GM12872 (cell line): ENCODE data around the gene PROM1.

Source experiments
- TF ChIP-seq, protein P1 (sequence below): IDR thresholded peaks from 3 replicates; pipeline ENCODE4 v1.5.1; 2011; ENCODE audit warnings: low read depth, mild to moderate bottlenecking, low read length, moderate library complexity; ENCODE audit not compliant: insufficient read depth

The PROM1 gene

DNA sequence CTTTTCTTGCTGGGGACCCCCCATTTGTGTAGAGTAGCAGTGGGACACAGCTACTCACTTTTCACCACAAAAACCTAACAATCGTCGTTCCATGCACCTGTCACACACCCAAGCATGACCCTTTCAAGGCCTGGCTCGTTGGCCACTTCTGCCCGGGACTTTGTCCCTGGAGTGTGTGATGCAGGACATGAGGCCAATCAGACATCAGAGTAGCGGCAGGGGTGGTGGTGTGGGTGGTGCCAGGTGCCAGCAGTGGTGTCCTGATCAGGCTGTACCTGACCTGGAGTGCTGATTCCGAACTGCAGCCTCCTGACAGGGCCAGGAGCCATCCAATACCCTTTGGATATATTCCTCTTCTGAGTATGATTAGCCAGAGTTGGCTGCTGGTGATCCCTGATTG, 23.1 kb upstream of the PROM1 start:
- TF ChIP-seq, protein P1, sequence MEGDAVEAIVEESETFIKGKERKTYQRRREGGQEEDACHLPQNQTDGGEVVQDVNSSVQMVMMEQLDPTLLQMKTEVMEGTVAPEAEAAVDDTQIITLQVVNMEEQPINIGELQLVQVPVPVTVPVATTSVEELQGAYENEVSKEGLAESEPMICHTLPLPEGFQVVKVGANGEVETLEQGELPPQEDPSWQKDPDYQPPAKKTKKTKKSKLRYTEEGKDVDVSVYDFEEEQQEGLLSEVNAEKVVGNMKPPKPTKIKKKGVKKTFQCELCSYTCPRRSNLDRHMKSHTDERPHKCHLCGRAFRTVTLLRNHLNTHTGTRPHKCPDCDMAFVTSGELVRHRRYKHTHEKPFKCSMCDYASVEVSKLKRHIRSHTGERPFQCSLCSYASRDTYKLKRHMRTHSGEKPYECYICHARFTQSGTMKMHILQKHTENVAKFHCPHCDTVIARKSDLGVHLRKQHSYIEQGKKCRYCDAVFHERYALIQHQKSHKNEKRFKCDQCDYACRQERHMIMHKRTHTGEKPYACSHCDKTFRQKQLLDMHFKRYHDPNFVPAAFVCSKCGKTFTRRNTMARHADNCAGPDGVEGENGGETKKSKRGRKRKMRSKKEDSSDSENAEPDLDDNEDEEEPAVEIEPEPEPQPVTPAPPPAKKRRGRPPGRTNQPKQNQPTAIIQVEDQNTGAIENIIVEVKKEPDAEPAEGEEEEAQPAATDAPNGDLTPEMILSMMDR = no peak

DNA sequence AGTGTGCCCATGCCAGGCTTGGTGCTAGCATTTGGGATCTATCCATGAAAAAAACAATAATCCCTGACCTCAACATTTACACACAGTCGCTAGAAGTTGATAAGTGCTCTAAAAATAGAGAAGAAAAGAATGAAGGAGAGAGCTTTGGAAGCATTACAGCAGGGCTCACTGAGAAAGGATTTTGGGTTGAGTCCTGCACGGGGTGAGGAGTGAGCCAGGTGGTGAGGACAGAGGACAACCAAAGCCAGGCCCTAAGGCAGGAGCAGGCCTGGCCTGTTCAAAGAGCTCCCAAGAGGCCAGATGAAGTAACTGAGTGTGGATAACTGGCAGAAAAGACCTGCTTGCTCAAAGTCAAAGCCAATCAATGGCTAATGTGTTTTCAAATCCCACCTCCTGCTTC, 20.7 kb upstream of the PROM1 start:
- TF ChIP-seq, protein P1 = no peak

DNA sequence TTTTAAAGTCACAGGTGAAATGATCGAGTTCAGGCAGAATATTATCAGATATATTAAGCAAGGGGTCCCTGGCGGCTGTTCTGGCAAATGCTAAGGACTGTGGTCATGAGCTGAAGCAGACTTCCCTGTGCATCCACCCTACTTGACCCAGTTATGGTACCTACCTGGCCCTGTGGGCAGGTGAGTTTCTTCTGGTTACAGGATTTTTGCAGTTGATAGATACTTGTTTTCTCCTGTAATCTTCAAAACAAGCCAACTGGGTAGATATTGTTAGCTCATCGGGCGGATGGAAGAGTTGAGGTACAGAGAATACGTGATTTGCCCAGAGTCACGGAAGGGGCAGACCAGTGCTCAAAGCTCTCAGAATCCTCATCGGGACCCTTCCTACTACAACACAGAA, 18.5 kb upstream of the PROM1 start:
- TF ChIP-seq, protein P1 = no peak

DNA sequence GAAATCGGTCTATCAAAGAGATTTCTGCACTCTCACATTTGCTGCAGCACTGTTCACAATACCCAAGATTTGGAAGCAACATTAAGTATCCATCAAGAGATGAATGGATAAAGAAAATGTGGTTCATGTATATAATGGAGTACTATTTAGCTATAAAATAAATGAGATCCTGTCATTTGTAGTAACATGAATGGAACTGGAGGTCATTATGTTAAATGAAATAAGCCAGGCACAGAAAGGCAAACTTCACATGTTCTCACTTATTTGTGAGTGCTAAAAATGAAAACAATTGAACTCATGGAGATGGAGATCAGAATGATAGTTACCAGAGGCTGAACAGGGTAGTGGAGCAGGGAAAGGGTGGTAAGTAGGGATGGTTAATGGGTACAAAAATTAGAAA, 17.0 kb upstream of the PROM1 start:
- TF ChIP-seq, protein P1 = no peak

DNA sequence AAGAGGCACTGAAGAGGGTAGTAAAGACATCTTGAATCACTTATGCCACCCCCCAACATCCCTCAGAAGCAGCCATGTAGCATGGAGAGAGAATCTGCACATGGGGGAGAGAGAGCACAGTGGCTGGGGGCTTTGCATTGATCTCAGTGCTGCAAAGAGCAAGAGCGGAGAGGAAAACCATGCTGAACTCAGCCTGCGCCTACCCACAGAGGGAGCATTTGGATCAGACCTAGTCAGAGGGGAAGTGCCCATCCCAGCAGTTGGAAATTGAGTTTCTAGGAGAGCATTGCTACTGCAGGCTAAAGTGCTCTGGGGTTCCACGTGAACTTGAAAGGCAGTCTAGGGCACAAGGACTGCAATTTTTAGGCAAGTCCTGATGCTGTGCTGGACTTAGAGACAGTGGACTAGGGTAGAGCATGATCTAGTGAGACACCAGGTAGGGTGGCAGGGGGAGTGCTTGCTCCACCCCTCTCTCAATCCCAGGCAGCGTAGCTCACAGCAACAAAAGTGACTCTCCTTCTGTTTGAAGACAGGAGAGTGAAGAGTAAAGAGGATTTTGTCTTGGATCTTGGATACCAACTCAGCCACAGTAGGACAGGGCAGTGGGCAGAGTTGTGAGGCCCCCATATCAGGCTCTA, 9.0 kb upstream of the PROM1 start:
- TF ChIP-seq, protein P1 = no peak

DNA sequence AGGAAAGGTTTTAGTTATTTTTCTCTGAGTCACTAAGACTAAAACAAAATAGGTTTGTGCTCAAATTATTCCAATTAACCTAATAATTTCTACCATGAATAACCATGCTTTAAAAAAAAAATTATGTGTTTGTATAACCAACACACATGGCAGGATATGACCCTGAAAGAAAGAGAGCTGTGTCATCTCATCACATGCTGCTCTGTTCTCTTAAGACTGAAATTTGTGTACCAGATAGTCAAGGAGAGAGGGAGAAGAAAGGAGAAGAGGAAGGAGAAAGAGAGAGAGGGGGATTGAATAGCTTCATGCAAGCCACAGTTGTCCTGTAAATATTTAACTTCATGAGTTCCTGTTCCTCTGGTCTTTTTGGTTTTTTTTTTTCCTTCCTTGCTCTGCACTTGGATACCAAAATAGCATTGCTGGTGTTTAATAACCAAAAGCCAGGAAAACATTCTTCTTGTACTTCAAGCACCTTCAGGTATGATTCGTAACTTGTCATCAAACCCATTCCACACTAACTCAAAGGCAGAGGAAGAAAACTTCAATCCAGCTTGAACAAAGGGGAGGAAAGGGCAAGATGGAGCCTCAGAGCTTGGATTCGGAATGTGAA, 6.4 kb upstream of the PROM1 start:
- TF ChIP-seq, protein P1 = no peak

DNA sequence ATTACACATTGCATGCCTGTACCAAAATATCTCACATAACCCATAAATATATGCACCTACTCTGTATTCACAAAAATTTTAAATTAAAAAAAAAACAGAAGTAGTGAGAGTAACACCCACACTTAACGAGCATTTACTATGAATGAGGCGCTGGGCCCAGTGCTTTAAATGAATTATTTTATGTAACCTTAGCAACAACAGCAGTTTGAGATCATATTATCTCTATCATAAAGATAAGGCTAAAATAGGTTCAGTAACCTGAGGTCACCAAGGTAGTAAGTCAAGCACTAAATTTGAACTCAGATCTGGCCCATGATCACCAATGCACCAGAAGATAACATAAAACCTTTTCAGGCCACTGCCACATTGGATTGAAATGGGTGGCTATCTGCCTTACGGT, 5.3 kb upstream of the PROM1 start:
- TF ChIP-seq, protein P1 = no peak
